Daoy (cell line): ENCODE data around the gene L3MBTL3. TPM values are rescaled to one million over a fixed set of nuclear protein-coding genes. Genes with fewer than 3 reads are reported as not detected.
"Not testable (repeated sequence)": the region's sequence is repeated elsewhere in the genome, so short reads cannot be mapped to it uniquely, and the experiment has no call there.

Experiments
- DNase-seq: peaks from one replicate; pipeline ENCODE4 v3.0.0-alpha.2; 2015; ENCODE audit warnings: low read depth
- total RNA-seq: library from RNA; depleted of rRNA; stranded (reverse); fragments of >200 nt; shearing (Covaris generic); gene quantifications from 2 replicates; pipeline ENCODE4 v1.2.3, GENCODE V29; 2014

Gene L3MBTL3
- total RNA-seq, 1 experiment from 2014 or later: not detected

DNA sequence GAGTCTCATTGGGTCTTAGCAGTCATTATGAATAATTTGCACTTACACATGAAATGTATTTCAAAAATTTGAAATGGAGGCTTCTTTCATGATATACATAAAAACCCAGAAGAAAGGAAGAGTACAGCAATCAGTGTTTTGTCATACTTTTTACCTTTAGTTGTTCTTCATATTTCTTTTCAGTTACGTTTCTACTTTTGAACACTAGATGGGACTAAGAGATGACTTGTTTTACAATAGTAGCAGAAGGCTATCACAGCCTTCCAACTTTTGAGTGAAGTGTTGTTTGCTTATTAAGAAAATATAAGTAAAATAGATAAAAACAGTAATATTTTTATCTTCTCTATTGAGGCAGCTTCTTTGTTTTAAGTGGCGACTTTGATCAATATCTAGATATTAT is 58.1 kb downstream of the L3MBTL3 start:
- DNase-seq: no peak

DNA sequence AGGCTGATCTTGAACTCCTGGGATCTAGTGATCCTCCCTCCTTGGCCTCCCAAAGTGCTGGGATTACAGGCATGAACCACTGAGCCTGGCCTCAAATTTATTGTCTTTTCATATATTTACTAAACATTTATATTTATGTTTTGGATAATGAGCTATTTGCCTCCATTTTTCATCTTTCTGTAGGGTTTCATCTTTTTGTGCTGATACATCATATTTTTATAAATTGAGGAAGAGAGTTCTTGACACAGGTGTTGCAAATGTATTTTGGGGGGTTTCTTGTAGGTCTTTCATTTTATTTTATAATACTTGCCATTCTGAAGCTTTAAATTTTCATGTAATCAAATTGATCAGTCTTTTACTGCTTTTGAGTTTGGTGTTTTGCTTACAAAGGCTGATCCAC is 72.4 kb downstream of the L3MBTL3 start:
- DNase-seq: no peak

DNA sequence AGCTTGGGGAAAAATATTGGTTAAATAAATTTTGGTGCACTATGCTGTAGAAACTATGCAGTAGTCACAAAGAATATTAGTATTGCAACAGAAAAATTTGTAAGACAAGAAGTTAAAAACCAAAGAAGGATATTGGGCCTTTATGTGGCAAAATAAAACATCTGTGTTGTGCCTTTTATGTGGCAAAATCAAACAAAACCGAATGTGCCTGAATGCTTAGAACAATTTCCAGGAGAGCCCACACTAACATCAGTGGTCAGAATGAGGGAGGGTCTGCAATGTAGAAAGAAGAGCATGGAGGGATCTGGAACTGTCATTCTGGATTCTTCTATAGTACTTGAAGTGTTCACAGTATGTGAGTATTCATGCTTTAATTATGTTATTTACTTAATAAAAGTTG is 75.2 kb downstream of the L3MBTL3 start:
- no peak for DNase-seq

DNA sequence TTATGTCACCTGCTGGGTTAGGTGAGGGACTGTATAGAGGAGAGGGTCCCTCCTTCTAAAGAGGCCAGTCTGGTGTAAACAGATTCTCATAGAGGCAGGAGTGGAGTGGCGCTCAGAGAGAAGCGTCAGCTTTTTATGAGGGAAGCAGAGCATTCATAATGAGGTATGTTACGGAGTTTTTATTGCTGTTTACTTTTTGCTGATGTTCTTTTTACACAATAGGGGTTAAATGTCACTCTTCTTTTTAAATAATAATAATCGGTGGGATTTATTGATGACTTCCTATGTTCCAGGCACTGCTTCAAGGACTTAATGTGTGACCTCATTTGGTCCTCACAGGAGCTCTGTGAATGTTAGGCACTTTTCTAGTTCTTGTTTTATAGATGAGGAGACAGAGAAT is 79.9 kb downstream of the L3MBTL3 start:
- DNase-seq: no peak

DNA sequence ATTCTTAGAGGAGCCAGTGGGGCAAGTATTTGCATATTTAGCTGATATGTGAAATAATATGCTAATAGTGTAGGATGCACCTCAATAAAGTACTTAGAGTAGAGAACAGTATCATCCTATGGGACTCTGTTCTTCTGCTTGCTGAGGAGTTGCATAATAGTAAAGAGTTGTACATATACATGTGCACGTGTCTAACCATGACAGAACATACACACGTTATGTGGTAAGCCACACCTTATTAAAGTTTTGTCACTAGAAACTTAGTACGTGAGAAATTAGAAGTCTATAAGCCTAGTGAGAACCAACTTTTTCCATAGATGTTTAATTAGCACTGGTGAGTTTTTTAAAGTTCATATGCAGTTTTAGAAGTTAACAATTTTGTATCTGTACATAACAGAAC is 80.7 kb downstream of the L3MBTL3 start:
- DNase-seq: no peak

DNA sequence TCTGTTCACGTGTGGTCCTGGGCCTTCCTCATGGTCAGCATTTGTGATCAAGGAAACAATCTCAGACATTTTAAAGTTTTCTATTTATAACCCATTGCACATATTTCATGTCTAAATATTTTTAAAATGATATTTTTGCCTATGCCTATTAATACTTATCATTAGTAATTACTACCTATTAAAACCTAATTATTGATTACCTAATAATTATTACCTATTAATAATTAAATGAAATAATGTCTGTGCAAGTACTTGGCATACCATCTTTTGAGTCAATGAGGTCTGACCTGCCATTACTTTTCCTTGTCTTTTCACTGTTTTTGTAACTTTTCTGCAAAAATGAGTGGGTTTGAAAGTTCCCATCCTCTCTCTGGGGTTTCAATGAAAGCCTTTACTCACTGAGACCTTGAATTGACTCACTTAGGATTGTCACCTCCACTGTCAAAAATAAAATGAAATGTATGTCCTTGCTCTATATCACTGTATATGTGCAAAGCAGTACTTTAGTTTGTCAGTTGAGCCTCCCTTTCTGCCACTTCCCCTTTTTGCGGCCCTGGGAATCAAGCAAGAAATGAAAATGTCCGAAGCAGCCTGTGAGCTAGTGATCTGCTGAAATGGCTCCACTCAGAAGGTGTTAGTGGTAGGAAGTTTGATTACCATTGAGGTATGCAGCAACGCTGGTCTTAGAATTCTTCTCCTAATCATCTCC is 87.8 kb downstream of the L3MBTL3 start:
- no peak for DNase-seq

DNA sequence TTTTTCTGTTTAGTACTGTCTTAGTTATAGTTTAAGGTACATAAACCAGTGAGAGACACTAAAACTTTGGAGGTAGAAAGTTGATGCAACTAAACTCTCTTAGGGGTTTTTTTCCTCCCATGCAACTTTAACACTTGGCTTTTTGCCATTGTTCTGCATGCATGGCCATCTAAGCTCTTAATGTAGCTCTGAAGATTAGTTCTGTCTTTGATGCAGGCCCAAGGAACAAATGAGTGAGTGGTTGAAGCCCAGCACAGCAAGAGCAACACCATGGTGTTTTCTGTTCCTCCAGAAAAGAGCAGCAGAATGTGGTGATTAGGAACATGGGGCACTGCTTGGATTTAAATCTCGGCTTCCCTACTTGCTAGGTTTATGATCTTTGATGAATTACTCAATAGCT is 89.3 kb downstream of the L3MBTL3 start:
- no peak for DNase-seq

DNA sequence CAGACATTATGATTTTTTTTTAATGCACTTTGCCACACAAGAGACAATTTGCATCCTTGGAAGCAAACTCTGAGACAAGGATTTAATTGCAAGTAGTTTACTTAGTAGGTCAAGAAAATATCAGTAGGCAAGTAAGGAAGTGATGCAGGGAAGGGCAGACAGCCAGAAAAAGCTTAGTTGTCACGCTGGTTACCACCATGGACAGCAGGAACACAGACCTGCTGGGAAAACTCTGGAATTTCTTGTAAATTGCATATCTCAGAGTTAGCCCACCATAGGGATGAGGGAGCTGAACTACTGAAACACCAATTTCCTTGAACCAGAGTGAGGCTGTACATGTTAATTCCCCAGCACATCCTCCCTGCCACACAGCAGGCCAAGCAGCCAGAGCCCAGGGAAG is 92.7 kb downstream of the L3MBTL3 start:
- DNase-seq: no peak

DNA sequence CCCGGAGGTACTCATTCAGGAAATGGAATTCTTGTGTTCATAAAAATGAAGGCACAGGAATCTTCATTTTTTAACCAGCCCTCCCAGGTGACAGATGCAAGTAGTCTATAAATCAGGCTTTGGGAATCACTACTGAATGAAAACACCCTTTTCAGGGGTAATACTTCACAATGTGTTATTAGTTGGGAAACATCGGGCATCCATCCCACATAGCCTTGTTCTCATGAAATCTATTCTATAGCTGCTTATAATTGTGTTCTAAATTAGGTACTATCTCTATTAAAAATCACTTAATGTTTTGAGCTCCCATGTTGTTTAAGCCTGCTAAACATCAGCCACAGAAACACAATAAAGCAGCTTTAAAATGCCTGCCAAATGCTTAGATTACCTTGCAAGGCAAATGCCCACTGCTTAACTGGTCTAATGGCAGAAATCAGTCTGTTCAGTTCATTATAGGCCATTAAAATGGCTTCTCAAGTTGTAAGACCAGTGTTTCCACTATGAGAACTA is 94.9 kb downstream of the L3MBTL3 start:
- DNase-seq: no peak

DNA sequence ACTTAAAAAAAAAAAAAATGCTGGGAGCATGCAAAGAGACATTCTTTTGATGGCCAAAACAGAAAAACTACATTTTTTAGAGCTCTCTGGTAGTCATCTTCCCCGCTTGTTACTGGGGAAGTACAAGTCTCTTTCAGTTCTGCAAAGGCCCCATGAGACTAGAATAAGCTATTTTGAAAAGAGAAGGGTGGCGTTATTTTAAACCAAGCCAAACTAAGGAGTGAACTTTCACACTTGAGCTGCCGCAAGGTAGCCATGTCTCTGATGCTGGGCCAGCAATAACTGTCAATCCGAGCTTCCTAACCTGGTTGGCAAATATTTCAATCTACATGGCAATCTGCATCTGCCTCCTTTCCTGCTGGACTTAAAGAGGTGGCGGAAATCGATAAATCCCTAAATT is 96.7 kb downstream of the L3MBTL3 start:
- no peak for DNase-seq

DNA sequence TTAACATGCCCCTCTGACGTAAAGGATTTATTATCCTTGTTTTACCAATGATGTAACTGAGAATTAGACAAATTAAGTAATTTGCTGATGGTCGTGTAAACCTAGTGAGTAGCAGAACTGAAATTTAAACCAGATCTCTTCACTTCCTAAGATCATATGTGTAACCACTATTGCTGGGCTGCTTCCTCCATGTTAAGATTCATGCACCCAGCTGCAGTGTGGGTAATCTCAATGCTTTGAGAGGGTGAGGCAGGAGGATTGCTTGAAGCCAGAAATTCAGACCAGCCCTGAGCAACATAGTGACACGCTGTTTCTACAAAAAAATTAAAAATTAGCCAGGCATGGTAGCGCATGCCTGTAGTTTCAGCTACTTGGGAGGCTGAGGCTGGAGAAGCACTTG is 97.9 kb downstream of the L3MBTL3 start:
- no peak for DNase-seq

DNA sequence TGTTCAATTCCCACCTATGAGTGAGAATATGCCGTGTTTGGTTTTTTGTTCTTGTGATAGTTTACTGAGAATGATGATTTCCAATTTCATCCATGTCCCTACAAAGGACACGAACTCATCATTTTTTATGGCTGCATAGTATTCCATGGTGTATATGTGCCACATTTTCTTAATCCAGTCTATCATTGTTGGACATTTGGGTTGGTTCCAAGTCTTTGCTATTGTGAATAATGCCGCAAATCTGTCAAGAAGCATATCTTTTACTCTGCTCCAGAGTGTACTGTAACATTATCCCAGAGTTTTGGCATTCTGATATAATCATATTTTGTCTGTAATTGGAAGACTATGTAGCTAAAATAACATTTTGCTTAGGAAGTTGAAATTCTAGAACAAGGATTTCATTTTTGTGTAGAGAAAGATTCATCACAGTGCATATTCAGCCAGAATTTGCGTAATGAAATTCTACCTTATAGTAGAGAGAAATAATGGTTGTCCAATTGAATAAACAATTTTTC is 98.9 kb downstream of the L3MBTL3 start:
- not testable (repeated sequence) for DNase-seq

DNA sequence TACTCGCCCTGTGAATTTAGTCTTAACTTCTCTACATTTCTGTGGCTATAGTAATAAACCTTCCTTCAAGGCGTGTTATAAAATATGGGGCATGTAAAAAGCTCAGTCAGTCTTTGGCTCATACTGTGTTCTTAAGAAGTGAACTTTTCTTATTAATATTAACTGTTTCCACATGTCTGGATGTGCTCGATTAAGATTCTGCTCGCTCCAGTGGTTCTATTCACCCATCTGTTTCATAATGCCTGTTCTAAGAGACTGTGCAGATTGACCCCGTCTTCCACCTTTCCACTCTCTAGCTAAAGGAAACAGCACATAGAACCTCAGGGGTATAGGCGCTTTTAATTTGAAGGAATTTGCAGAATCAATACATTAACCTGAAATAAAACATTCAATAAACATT is 99.9 kb downstream of the L3MBTL3 start:
- no peak for DNase-seq

DNA sequence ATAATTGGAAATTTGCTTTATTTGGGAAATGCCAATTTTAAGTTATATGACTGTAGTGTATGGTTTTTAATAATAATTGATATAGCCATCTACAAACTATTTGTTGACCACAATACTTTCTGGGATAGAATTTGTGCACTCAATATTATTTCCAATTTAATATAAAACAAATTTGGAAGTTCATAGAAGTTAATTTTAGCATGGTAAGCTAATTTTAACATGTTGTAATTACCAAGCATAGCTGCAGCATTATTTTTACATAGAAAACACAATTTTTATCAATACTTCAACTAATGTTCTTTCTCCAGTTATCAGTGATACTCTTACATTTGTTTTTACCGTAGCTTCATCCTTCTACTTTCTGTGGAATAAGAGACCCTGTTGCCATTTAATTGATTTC is 100.8 kb downstream of the L3MBTL3 start:
- DNase-seq: no peak

DNA sequence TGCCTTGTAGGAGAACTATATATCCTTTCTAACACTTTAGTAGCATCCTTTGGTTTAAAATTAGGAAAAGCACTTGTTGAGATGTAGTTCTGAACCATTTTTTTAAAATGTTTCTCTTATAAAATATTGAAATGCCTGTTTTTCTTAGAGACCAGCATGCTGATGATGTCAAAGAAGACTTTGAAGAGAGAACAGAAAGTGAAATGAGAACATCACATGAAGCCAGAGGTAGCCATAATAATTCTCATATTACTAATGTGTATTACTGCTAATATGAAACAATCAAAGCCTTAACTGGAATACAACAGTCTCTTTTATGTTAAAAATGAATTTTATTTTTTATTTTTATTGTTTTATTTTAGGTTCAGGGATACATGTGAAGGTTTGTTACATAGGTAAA is 102.3 kb downstream of the L3MBTL3 start:
- DNase-seq: no peak

DNA sequence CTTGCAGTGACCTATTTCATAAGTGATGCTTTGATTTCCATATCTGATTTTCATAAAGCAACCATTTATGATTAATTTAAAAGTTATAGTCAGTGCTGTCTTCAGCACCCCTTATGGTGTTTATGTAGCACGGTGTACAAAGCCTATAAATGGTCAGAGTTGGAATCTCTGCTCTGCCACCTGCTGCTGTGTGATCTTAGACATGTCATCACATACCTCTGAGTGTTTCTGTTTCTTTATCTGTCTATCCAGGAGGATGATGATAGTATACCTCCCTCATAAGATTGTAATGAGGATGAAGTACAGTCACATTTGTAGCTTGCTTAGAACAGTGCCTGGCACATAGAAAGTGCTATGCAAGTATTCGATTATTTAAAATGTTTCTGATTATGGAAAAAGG is 103.9 kb downstream of the L3MBTL3 start:
- DNase-seq: no peak

DNA sequence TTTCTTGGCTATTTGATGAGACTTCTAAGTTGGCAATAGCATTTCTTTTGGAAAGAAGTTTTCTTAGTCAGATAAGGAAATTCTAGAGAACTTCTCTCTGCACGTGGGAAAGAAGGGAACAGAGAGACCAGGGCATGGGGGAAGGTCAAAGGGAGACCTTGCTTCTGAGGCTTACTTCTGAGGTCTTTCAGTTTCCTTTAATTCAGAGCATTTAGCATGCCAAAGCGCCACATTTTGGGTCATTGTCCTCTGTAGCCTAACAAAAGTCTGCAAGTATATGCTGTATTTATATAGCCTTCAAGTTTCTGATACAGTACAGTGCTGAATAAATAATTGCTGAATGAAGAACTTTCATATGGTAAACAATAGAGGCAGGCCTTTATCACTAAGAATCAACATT is 108.8 kb downstream of the L3MBTL3 start:
- DNase-seq: no peak

DNA sequence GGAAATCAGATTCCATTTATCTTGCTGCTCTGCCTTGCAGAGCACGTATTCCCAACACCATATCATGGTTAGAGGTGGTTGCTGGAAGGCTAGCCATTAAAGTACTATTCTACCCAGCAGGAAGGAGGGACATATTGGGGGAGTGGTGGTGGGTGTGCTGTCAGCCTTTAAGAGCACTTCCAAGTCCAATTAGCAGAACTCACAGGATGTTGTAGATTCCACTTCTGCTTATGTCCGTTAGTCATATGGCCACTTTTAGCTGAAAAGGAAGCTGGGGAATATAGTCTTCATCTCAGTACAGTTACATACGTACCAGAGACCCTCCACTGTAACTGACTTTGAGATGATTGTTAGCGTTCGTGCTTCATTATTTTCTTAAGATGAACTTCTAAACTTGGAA is 109.9 kb downstream of the L3MBTL3 start:
- no peak for DNase-seq

DNA sequence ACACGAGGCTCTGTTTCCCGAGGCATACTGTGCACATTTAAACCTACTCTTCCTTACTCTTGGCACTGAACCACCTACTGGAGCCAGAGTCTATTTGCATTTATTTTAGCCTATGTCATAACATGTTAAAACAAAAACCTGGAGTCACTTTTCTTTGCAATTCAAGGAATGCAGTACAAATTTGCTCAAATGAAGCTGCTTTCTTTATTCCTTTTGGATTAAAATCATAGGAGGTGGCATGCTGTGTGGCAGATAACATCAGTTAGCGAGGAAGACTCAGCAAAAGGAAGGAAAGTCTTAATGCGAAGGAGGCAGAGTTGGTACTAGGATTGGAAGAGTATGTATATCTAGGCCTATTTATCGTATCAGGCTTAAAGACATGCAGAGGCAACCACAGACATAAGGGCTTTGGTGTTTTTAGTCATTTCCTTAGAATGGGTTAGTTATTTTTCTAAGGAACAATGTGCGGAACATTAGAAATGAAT is 111.4 kb downstream of the L3MBTL3 start:
- no peak for DNase-seq

DNA sequence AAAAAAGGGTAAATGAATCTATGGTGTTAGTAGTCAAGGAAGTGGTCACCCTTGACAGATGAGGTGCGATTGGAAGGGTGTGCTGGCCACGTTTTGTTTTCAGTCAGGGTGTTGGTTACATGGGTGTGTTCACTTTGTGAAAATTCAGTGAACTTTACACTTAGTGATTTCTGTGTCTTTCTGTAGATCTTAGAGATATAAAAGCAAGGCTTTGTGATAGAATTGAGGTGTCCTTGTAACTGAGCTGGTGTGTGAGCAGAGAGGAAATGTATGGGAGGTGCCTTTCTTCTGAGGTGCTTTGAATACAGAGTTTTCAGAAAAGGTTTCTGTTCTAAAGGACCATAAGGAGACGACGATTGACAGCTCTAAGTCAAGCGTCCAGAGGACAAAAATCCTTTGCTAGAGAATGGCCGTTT is 113.9 kb downstream of the L3MBTL3 start:
- DNase-seq: no peak

DNA sequence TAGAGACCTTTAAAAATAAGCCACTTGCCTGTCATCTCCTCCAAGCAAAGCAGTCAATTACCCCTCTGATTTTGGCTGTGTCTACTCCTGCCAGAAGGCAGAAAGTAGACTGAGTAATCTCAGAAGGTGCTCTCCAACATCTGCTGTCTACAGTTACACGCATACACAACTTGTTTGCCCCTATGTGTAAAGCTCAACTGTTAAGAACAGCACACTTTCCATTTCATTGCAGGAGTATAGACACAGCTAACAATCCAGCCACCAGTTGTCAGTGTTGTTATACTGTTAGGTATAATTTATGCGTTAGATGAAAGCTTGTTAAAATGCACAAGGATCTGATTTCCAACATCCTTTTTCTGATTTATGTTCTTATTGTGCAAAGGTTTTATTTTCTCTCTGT is 116.2 kb downstream of the L3MBTL3 start:
- no peak for DNase-seq

DNA sequence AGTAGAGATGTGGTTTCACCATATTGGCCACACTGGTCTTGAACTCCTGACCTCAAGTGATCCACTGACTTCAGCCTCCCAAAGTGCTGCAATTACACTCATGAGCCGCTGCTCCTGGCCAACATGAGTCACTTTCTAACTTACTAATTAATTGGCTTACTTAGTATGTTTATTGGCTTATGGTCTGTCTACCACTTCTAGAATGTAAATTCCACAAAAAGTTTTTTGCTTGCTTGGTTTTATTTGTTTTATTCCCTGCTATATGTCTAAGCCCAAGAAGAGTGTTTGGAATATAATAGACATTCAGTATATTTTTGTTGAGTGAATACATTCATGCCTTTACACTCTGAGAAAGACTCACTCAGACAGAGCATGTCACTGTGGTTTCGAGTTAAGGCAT is 118.4 kb downstream of the L3MBTL3 start:
- no peak for DNase-seq

DNA sequence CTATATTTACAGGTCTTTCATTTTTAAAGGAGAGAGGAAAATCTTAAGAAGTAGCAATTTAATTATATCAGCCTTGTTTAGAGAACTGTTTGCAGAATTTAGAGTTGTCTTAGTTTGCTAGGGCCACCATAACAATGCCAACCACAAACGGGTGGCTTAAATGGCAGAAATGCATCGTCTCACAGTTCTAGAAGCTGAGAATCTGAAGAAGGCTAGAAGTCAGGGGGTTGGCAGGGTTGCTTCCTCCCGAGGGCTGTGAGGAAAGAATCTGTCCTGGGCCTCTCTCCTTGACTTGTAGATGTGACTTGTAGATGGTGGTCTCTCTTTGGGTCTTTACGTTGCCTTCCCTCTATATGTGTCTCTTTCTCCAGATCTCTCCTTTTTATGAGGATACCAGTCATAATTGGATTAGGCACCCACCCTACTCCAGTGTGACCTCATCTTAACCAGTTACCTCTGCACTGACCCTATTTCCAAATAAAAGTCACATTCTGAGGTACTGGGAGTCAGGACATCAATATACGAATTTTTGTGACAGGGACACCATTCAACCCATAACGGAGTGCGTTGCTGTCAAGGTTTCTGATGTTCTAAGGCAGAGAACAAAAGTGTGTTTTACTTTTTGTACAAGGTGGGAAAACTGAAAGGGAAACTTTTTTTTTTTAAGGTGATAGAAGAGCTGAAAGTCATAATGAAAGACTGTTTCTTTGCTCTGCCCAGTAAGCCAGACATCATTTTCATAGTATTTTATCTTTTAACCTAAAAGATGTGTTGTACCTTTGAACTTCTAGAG is 119.9 kb downstream of the L3MBTL3 start:
- no peak for DNase-seq
